HL-60 (cell line): ENCODE results near the gene TTC13.

Source experiments
- DNase-seq, 2 experiments: peaks; one replicate each; pipeline ENCODE4 v3.0.0-alpha.2; 2010 to 2020; ENCODE audit warnings: low read depth in 1 of 2, low spot score in 1 of 2
- H3K27ac ChIP-seq: fragments of 250-450 bp; sonication (Bioruptor Pico); replicated peaks from 2 replicates; pipeline ENCODE4 v1.5.1; 2020; ENCODE audit warnings: mild to moderate bottlenecking, moderate library complexity
- H3K27me3 ChIP-seq: fragments of 250-450 bp; sonication (Bioruptor Pico); 2 replicates; pipeline ENCODE4 v1.5.1; 2021; ENCODE audit warnings: mild to moderate bottlenecking, moderate library complexity; ENCODE audit not compliant: insufficient read depth, poor library complexity, severe bottlenecking
- H3K4me3 ChIP-seq: replicated peaks from 2 replicates; pipeline ENCODE4 v1.5.1; 2011; ENCODE audit warnings: mild to moderate bottlenecking, control low read depth, low read length; ENCODE audit not compliant: insufficient read depth
- CTCF ChIP-seq: IDR thresholded peaks from one replicate; pipeline ENCODE4 v1.5.1; 2011; ENCODE audit warnings: low read length, control low read depth, inconsistent platforms; ENCODE audit not compliant: insufficient read depth
- GABPA ChIP-seq: IDR thresholded peaks from 2 replicates; pipeline ENCODE4 v1.6.1; 2012; ENCODE audit warnings: low read depth
- POLR2AphosphoS5 ChIP-seq: IDR thresholded peaks from 2 replicates; pipeline ENCODE4 v1.6.1; 2012; ENCODE audit warnings: low read depth
- REST ChIP-seq: IDR thresholded peaks from 2 replicates; pipeline ENCODE4 v1.6.1; 2012; ENCODE audit warnings: low read depth; ENCODE audit not compliant: insufficient replicate concordance
- SPI1 ChIP-seq: IDR thresholded peaks from 2 replicates; pipeline ENCODE4 v1.6.1; 2012; ENCODE audit warnings: low read depth, mild to moderate bottlenecking, borderline replicate concordance

TTC13 gene

GRCh38 chr1:230884646-230885045, 94.0 kb downstream of the TTC13 start:
- no peak for DNase-seq
- Histone ChIP-seq H3K27me3 (peaks cover 12% of the 10 kb centered on the region), H3K27ac (no peak overlapping the region), H3K4me3 (no peak overlapping the region)
- TF ChIP-seq GABPA (no peak), POLR2AphosphoS5 (no peak), SPI1 (no peak), CTCF (no peak), REST (no peak)

- peaks cover 15% of the 10 kb centered on the region for H3K27me3 ChIP-seq
- TF ChIP-seq REST: no peak
- no peak for TF ChIP-seq CTCF
- no peak for TF ChIP-seq SPI1
- no peak for TF ChIP-seq POLR2AphosphoS5
- TF ChIP-seq GABPA: no peak
- DNase-seq: no peak
- no peak overlapping the region for H3K27ac ChIP-seq
- H3K4me3 ChIP-seq: no peak overlapping the region
These were observed 94.7 kb downstream of the TTC13 start for GRCh38 chr1:230883967-230884366.

- Histone ChIP-seq H3K27me3 (peaks cover 26% of the 10 kb centered on the region), H3K4me3 (no peak overlapping the region), H3K27ac (no peak overlapping the region)
- DNase-seq: no peak
- no peak for TF ChIP-seq GABPA
- TF ChIP-seq SPI1: no peak
- TF ChIP-seq REST: no peak
- no peak for TF ChIP-seq POLR2AphosphoS5
- TF ChIP-seq CTCF: no peak
These were observed 98.9 kb downstream of the TTC13 start for GRCh38 chr1:230879778-230880177.
